Astrocyte of the spinal cord (primary cell): ENCODE measurements around the gene GAB2.

ENCODE experiments used
- DNase-seq: peaks from one replicate; pipeline ENCODE4 v3.0.0; 2011; ENCODE audit warnings: low read depth, low spot score
- H3K4me3 ChIP-seq: 2 replicates; pipeline ENCODE4 v1.5.1; 2011; ENCODE audit warnings: low read depth, mild to moderate bottlenecking, low read length, moderate library complexity
- in situ Hi-C: cut with HindIII; loops from 2 replicates; pipeline ENCODE4 v1.10.0; 2017; ENCODE audit warnings: low sequenced_read_pairs
- TF ChIP-seq, protein P1 (sequence below): IDR thresholded peaks from 2 replicates; pipeline ENCODE4 v1.5.1; 2012; ENCODE audit warnings: low read depth, mild to moderate bottlenecking, low read length, inconsistent platforms

Gene GAB2

DNA sequence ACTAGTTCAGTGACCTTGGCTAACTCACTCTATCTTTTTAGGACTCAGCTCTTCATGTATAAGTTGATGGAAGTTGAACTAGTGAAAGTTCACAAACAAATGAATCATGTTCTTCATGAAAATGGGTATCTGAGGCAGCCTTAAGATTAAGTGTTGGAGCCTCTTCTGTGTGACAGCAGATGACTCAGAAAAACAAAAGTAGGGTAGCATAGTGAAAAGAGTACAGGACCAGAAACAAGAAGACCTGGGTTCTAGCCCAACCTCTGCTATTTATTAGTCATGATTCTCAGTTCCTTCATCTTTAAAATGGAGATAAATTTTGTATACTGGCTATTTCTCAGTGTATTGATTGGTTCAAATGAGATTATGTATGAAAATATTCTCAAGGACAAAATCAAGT is 168.7 kb downstream of the GAB2 start:
- H3K4me3 ChIP-seq, result no peak overlapping the region
- TF ChIP-seq, protein P1, sequence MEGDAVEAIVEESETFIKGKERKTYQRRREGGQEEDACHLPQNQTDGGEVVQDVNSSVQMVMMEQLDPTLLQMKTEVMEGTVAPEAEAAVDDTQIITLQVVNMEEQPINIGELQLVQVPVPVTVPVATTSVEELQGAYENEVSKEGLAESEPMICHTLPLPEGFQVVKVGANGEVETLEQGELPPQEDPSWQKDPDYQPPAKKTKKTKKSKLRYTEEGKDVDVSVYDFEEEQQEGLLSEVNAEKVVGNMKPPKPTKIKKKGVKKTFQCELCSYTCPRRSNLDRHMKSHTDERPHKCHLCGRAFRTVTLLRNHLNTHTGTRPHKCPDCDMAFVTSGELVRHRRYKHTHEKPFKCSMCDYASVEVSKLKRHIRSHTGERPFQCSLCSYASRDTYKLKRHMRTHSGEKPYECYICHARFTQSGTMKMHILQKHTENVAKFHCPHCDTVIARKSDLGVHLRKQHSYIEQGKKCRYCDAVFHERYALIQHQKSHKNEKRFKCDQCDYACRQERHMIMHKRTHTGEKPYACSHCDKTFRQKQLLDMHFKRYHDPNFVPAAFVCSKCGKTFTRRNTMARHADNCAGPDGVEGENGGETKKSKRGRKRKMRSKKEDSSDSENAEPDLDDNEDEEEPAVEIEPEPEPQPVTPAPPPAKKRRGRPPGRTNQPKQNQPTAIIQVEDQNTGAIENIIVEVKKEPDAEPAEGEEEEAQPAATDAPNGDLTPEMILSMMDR, result no peak
- DNase-seq, result no peak
- in situ Hi-C loops, result no loop called here

DNA sequence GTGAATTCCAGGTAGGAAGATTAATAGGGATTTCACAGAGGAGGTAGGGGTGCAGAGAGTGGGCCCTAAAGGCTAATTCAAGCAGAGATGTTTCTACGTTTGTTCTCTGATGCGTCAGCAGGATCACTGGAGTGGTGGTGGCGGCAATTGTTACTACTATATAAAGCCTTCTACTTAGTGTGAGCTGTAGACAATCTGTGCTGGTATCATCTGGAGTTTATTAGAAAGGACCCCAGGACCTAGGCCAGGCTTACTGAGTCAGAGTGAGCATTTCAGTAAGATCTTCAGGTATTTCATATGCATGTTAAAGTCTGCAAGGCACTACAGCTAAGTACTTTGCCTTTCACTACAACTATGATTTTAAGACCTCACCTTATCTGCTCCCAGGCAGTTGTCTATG is 169.4 kb downstream of the GAB2 start:
- in situ Hi-C loops, result no loop called here
- TF ChIP-seq, protein P1, result no peak
- no peak for DNase-seq
- no peak overlapping the region for H3K4me3 ChIP-seq

DNA sequence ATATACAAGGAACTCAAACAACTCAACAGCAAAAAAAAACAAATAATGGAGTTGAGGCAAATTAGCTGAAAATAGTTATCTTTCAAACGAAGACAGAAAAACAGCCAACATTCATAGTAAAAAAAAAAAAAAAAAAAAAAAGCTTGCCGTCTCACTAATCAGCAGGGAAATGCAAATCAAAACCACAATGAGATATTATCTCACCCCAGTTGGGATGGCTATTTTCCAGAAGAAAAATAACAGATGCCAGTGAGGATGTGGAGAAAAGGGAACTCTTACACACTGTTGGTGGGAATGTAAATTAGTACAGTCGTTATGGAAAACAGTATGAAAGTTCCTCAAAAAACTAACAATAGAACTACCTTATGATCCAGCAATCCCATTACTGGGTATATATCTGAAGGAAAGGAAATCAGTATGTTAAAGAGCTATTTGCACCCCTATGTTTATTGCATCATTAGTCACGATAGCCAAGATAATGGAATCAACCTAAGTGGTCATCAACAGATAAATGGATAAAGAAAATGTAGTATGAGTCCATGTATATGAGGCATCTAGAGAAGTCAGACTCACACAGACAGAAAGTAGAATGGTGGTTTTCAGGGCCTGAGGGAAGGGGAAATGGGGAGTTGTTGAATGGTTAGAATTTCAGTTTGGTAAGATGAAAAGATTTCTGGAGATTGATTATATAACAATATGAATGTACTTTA is 172.9 kb downstream of the GAB2 start:
- in situ Hi-C loops, result no loop called here
- TF ChIP-seq, protein P1, result no peak
- no peak overlapping the region for H3K4me3 ChIP-seq
- peak; percentile 61 for DNase-seq

DNA sequence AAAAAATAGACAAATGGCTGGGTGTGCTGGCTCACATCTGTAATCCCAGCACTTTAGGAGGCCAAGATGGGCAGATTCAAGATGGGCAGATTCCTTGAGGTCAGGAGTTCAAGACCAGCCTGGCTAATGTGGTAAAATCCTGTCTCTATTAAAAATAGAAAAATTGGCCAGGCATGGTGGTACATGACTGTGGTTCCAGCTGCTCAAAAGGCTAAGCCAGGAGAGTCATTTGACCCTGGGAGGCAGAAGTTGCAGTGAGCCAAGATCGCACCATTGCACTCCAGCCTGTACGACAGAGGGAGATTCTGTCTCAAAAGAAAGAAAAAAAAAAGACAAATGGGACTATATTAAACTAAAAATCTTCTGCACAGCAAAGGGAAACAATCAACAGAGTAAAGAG is 173.5 kb downstream of the GAB2 start:
- DNase-seq, result peak; percentile 35
- in situ Hi-C loops, result no loop called here
- TF ChIP-seq, protein P1, result no peak
- no peak overlapping the region for H3K4me3 ChIP-seq

DNA sequence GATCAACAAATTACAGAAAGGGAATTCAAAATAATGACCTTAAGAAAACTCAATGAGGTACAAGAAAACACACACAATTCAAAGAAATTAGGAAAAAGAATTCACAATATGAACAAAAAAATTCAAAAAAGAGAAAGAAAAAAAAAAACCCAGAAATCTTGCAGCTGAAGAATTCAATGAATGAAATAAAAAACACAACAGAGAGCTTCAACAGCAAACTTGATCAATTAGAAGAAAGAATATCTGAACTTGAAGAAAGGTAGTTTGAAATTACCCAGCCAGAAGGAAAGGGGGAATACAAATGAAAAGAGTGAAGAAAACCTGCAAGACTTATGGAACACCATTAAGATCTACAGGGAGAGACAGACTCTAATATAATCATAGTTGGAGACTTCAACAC is 176.1 kb downstream of the GAB2 start:
- in situ Hi-C loops, result no loop called here
- TF ChIP-seq, protein P1, result no peak
- no peak for DNase-seq
- H3K4me3 ChIP-seq, result no peak overlapping the region

DNA sequence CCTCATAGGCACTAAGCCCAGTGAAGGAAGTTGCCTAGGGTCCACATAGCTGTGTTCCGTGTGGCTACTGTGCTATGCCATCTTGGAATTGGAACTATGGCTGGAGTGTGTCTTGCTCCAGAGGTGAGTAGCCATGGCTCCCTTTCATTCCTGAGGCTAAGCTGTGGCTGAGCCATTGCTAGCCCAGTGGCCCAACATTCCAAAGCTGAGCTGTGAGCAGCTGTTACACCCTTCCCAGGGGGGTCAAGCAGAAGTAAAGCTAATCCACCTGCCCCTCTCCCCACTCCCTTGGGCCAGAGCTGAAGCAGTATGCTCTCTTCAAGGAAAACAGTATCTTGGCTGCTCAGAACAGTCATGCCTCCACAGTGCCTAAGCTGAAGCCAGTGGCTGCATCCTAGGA is 177.8 kb downstream of the GAB2 start:
- in situ Hi-C loops, result no loop called here
- TF ChIP-seq, protein P1, result no peak
- H3K4me3 ChIP-seq, result no peak overlapping the region
- no peak for DNase-seq
